Measurements from ENCODE around the gene C15orf39.
"Not testable (repeated sequence)": the region's sequence is repeated elsewhere in the genome, so short reads cannot be mapped to it uniquely, and the experiment has no call there.

The C15orf39 gene

DNA sequence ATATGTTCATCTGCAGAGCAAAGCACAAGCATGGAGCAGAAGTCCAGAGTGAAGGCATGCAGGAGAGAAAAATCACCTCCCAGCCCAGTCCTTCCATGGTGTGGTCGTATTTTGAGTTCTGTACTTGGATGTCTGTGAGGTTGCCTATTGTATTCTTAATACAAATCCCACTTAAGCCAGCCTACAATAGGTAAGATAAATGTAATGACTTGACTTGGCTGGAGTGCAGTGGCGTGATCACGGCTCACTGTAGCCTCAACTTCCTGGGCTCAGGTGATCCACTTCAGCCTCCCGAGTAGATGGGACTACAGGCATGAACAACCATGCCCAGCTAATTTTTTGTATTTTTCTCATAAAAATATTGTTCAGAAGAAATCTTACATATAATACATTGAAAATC, 49.7 kb downstream of the C15orf39 start:
- POLR2A ChIA-PET; H3K27ac ChIP-seq (ENCODE audit: extremely low read depth, low read depth, low read length); H3K9me3 ChIP-seq (ENCODE audit: control insufficient read depth, insufficient read depth, low read depth, low read length); CTCF ChIA-PET; H3K36me3 ChIP-seq (ENCODE audit: control insufficient read depth in 2 of 2, insufficient read depth in 1 of 2, low read length in 2 of 2); H3K4me1 ChIP-seq (ENCODE audit: control insufficient read depth, insufficient read depth, low read length); H3K4me3 ChIP-seq (ENCODE audit: low read depth, low read length): not testable (repeated sequence)

DNA sequence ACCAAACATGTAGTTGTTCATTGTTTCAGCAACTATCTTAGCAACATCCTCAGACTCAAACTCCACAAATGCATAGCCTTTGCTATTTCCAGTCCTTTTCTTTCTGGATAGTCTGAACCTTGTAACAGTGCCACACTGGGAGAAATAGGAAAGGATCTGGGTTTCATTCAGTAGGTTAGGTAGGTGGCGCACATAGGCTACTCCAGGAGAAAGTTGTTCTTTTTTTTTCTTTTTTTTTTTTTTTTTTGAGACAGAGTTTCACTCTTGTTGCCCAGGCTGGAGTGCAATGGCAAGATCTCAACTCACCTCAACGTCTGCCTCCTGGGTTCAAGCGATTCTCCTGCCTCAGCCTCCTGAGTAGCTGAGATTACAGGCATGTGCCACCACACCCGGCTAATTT, 50.6 kb downstream of the C15orf39 start:
- H3K4me3 ChIP-seq (ENCODE audit: low read depth, low read length); H3K36me3 ChIP-seq (ENCODE audit: control insufficient read depth in 2 of 2, insufficient read depth in 1 of 2, low read length in 2 of 2); POLR2A ChIA-PET; H3K27ac ChIP-seq (ENCODE audit: extremely low read depth, low read depth, low read length); H3K4me1 ChIP-seq (ENCODE audit: control insufficient read depth, insufficient read depth, low read length); H3K9me3 ChIP-seq (ENCODE audit: control insufficient read depth, insufficient read depth, low read depth, low read length): not testable (repeated sequence)
- CTCF ChIA-PET = interaction anchor here (0.6 kb wide), 1 partner anchor 226 kb away, joined by 3 read pairs; no protein-coding TSS in a partner anchor
- TF ChIP-seq, protein P1, sequence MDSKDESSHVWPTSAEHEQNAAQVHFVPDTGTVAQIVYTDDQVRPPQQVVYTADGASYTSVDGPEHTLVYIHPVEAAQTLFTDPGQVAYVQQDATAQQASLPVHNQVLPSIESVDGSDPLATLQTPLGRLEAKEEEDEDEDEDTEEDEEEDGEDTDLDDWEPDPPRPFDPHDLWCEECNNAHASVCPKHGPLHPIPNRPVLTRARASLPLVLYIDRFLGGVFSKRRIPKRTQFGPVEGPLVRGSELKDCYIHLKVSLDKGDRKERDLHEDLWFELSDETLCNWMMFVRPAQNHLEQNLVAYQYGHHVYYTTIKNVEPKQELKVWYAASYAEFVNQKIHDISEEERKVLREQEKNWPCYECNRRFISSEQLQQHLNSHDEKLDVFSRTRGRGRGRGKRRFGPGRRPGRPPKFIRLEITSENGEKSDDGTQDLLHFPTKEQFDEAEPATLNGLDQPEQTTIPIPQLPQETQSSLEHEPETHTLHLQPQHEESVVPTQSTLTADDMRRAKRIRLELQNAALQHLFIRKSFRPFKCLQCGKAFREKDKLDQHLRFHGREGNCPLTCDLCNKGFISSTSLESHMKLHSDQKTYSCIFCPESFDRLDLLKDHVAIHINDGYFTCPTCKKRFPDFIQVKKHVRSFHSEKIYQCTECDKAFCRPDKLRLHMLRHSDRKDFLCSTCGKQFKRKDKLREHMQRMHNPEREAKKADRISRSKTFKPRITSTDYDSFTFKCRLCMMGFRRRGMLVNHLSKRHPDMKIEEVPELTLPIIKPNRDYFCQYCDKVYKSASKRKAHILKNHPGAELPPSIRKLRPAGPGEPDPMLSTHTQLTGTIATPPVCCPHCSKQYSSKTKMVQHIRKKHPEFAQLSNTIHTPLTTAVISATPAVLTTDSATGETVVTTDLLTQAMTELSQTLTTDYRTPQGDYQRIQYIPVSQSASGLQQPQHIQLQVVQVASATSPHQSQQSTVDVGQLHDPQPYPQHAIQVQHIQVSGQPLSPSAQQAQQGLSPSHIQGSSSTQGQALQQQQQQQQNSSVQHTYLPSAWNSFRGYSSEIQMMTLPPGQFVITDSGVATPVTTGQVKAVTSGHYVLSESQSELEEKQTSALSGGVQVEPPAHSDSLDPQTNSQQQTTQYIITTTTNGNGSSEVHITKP (tag by site-specific recombination; IDR thresholded peaks at IDR 0.05) = peak; percentile 49
- TF ChIP-seq, protein P2, sequence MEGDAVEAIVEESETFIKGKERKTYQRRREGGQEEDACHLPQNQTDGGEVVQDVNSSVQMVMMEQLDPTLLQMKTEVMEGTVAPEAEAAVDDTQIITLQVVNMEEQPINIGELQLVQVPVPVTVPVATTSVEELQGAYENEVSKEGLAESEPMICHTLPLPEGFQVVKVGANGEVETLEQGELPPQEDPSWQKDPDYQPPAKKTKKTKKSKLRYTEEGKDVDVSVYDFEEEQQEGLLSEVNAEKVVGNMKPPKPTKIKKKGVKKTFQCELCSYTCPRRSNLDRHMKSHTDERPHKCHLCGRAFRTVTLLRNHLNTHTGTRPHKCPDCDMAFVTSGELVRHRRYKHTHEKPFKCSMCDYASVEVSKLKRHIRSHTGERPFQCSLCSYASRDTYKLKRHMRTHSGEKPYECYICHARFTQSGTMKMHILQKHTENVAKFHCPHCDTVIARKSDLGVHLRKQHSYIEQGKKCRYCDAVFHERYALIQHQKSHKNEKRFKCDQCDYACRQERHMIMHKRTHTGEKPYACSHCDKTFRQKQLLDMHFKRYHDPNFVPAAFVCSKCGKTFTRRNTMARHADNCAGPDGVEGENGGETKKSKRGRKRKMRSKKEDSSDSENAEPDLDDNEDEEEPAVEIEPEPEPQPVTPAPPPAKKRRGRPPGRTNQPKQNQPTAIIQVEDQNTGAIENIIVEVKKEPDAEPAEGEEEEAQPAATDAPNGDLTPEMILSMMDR (tag by site-specific recombination; IDR thresholded peaks at IDR 0.05) = peak; percentile 66; the same call in 1 of the 2 replicates

DNA sequence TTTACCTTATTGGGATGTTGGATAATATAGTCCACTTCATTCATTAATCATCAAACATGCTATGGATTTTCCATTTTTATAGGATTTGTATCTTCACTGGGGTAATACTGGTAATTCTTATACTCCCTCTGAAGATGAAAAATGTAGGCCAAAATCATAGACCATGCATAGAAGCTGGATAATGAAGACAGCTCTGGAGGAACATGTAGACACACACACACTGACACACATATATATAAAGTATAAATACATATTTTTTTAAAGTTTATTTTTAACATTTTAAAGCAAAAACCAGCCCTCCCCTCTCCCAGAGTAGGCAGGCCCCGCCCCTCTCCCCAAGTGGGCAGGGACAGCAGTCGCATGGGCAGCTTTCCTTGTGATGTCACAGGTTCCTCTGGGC, 56.4 kb downstream of the C15orf39 start, which contains the start of gene GOLGA6C:
TSS of gene GOLGA6C (plus strand) at position 301 of the 400 bp plus-strand sequence. CDS start 265 bp downstream, outside the sequence.
- CTCF ChIA-PET; POLR2A ChIA-PET; H3K9me3 ChIP-seq (ENCODE audit: control insufficient read depth, insufficient read depth, low read depth, low read length); H3K4me3 ChIP-seq (ENCODE audit: low read depth, low read length); H3K27ac ChIP-seq (ENCODE audit: extremely low read depth, low read depth, low read length); H3K4me1 ChIP-seq (ENCODE audit: control insufficient read depth, insufficient read depth, low read length); H3K36me3 ChIP-seq (ENCODE audit: control insufficient read depth in 2 of 2, insufficient read depth in 1 of 2, low read length in 2 of 2): not testable (repeated sequence)

DNA sequence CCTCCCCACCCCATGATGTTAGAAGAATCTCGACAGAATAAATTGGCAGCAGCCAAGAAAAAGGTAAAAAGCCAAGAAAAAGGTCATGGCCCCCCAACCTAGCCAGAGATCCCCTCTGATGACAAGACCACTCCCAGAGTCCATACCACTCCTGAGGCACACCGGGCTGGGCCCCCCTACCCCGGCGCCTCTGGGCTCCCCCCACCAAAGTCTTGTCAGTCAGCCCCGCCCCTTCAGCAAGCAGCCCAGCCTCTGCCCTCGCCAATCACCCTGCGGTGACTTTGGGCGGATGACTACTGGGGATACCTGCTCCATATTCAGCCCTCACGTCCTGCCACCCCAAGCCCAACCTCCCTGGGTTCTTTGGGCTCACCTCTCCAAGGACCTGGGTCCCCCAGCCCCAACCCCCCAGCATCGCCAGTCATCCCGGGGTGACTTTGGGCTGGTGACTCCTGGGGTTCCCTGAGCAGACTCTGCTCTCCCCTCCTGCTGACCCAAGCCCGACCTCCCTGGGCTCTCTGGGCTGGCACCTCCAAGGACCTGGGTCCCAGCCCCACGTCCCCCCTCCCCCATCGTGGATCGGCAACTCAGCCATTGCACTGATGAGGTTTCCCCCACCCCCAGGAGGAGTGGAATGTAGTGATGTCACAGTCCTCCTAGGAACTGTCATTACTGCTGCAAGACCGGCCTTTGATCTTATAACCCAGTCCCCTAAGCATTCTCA, 57.1 kb downstream of the C15orf39 start:
- H3K9me3 ChIP-seq (ENCODE audit: control insufficient read depth, insufficient read depth, low read depth, low read length); POLR2A ChIA-PET; H3K4me3 ChIP-seq (ENCODE audit: low read depth, low read length); CTCF ChIA-PET; H3K36me3 ChIP-seq (ENCODE audit: control insufficient read depth in 2 of 2, insufficient read depth in 1 of 2, low read length in 2 of 2); H3K27ac ChIP-seq (ENCODE audit: extremely low read depth, low read depth, low read length); H3K4me1 ChIP-seq (ENCODE audit: control insufficient read depth, insufficient read depth, low read length): not testable (repeated sequence)

DNA sequence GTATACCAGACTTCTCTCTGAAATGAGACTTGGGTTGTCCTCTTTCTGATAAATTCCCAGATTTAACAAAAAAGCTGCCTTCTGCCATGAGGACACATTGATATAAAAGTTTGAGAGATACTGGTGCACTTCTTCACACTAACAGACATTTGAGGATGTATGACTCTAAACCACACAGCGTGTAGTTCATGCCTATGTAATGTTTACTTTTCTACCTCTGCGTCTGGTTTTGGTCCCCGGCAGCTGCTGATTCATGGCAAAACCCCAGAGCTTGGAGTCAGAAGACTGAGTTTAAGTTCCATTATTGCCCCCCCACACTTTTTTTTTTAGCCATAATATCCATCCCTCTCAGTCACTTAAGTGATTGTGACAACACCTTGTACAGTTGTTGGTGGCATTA, 58.2 kb downstream of the C15orf39 start:
- H3K36me3 ChIP-seq (ENCODE audit: control insufficient read depth in 2 of 2, insufficient read depth in 1 of 2, low read length in 2 of 2); H3K27ac ChIP-seq (ENCODE audit: extremely low read depth, low read depth, low read length); CTCF ChIA-PET; POLR2A ChIA-PET; H3K4me1 ChIP-seq (ENCODE audit: control insufficient read depth, insufficient read depth, low read length); H3K9me3 ChIP-seq (ENCODE audit: control insufficient read depth, insufficient read depth, low read depth, low read length); H3K4me3 ChIP-seq (ENCODE audit: low read depth, low read length): not testable (repeated sequence)

Measured in HEK293 (cell line).